GM19025 (cell line): ENCODE measurements around the gene LRMDA.
"Not testable (repeated sequence)": the region's sequence is repeated elsewhere in the genome, so short reads cannot be mapped to it uniquely, and the experiment has no call there.

Experiments used
- ATAC-seq: cut with Tn5 transposase; IDR thresholded peaks from one replicate; pipeline ENCODE4 v1.9.1; 2021; ENCODE audit warnings: mild to moderate bottlenecking, low read depth, moderate library complexity; ENCODE audit not compliant: unreplicated experiment

The LRMDA gene

DNA sequence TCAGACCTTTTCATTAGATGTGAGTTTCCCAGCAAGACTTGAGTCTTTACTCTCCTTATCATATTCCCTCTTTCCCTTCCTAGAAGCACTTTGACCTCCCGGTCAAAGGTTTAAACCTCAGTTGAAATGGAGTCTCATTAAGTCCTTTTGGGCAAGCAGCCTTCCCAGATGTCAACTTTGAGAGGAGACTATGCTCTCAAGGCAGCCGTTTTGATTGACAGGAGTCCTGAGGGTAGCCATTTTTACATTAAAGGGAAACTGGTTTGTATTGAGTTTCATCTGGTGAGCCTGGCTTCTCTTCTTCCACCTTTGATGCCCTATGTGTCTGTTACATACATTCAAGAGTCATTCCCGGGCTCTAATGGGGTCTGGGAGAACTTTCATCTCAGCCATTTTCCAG, 685.1 kb downstream of the LRMDA start:
- no peak for ATAC-seq

DNA sequence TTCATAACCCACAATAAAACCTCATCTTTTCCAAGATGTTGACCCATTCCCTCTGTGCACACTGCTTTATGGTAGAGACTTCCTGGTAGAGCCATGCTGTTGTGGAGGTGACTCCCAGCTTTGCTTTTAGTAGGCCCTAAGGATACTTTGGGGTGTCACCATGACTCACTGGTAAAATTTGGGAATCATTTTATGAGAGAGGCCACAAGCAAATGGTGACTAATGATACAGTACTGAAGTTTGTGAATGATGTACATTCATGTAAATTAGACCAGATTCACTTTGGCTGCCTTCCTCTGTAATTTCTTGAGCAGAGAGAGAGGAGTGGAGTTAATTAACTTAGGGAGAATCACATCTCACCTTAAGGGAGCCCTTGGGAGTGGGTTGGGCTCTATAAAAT, 686.5 kb downstream of the LRMDA start:
- no peak for ATAC-seq

GRCh38 chr10:76119036-76119435, 687.6 kb downstream of the LRMDA start:
- no peak for ATAC-seq

GRCh38 chr10:76119515-76119914, 688.1 kb downstream of the LRMDA start:
- no peak for ATAC-seq

- ATAC-seq, result no peak
Observed at GRCh38 chr10:76122056-76122455, 690.6 kb downstream of the LRMDA start.

GRCh38 chr10:76124280-76124679, 692.9 kb downstream of the LRMDA start:
- ATAC-seq, result no peak

- no peak for ATAC-seq
Observed at GRCh38 chr10:76125900-76126299, 694.5 kb downstream of the LRMDA start.

DNA sequence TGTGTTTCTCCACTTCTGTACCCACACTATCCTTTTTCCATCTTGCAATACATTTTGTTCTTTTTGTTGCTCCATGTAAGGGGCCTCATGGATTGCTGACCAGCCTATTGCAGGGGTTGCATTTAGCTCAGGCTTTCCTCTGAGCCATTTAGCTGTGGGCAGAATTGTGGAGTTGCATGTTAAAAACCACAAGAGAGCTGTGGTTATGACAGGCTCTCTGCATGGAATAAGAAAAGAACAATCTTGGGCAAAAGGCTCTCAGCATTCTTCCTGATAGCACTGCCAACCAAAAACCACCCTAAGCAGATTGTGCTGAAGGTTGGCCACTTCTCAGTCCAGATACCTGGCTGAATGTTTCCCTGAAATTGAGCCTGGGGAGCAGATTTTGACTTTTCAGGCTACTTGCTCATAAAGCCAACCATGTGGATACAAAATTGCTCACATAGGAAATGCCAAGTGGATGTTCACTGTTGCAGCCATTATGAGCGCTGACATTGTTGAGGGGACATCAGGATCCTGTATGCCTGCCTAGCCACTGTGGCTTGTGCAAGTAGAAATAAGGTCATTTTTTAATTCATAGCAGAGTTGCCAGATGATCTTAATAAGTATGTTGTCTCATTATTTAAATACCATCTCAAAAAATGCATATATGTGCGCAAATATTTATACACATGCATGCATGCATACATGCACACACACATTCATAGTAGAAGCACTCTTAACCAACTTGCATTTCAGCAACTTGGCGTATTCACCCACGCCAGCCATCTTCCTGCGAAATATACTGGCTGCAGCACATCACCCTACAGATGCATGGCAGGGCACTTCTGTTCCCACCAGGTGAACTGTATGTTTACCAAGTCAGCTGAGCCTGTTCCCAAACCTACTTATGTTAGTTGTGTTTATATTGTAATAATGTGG, 695.4 kb downstream of the LRMDA start:
- ATAC-seq, result no peak

DNA sequence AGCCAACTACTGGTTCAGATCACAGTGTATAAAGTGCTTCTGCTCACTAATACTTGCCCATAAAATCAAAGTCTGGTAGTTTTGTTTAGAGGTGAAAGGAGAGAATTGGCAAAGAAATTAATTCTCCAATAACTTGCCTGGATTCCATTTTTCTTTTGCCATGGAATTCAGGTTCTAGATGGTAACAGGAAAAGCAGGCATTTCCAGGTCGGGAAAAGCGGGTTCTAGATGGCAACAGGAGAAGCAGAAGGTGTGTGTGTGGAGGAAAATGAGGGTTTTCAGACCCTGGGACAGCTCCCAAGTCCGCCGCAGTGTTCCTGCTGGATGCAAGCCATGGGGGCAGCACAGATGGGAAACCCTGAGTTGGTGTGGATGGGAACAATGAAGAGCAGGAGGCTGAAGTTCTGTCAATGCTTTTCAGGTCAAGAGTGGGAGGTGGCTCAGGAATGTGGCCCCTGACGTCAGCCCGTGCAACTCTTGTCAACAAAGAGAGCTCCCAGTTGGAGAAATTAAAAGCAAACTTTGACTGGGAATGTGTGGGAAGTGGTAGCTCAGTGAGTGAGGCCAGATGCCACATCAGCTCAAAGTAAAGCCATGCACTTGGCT, 696.7 kb downstream of the LRMDA start:
- no peak for ATAC-seq

DNA sequence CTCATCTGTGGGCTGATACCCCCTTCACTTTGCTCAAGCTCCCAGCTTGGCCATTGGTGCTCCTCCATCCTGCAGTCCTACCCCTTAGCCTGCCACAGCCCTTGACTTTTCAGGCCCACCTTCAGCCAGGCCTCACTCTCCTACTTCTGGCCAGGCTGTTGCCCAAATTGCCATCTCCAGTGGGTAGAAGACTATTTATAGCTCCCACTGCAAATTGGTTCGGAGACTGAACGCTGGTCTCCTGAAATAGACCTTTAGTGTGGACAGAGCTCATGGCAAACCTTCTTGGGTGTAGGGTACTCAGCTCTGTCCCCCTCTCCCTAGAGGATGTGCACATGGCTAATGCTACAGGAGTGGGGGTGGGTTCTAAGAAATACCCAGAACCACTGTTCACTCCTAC, 697.8 kb downstream of the LRMDA start:
- no peak for ATAC-seq

DNA sequence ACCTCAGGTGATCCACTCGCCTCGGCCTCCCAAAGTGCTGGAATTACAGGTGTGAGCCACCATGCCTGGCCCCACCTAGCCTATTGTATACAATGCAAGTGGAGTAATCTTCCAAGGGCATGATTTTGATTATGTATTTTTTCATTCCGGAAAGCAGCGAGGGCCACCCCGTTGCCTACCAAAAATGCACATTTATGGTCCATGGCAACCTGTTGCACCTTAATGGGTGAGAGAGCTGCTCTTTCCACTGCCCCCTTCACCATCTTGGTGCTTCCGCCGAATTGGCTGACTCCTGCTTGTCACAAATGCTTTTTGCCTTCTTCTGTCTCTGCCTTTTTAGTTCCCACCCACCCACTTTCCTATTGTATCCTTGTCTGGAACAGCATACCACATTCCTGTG, 699.5 kb downstream of the LRMDA start:
- ATAC-seq, result no peak

- no peak for ATAC-seq
Observed at GRCh38 chr10:76133597-76134255, 702.3 kb downstream of the LRMDA start.

- no peak for ATAC-seq
Observed at GRCh38 chr10:76136961-76137360, 705.5 kb downstream of the LRMDA start.

DNA sequence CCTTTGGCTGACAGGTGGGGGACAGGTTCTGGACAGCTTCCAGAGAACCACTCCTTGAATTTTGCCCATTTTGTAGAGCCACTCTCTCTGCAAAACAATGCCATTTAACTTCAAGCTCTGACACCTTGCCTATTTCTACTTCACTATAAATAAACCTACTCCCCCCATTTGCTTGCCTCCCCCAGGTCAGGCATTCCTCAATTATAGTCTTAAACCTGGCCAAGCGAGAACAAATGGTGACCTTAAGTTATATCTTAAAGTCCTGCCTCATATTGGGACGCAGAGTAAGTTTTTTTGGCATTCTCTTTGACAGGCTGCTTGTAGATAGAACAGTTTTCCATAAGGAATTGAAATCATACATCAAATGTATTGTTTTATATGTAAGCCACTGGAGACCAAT, 706.9 kb downstream of the LRMDA start:
- no peak for ATAC-seq

GRCh38 chr10:76138906-76139305, 707.5 kb downstream of the LRMDA start:
- ATAC-seq, result no peak

GRCh38 chr10:76139431-76139830, 708.0 kb downstream of the LRMDA start:
- ATAC-seq, result no peak

DNA sequence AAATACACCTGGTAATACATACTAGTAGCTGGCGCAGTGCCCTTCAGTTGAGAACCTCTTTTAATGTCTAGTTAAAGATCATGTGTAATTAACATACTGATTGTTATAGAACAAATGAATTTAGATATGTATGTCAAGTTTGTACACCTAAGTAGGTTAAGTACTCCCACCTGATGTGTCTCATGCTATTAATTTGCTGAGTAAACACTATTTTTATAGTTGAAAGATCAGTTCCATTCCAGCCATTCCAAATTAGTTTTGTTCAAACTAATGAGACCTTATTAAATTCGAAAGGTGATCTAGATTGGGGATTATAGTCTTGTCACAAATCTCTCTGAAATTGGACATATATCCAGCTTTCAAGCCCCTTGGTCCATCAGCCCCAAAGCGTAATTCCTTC, 710.0 kb downstream of the LRMDA start:
- ATAC-seq, result no peak

DNA sequence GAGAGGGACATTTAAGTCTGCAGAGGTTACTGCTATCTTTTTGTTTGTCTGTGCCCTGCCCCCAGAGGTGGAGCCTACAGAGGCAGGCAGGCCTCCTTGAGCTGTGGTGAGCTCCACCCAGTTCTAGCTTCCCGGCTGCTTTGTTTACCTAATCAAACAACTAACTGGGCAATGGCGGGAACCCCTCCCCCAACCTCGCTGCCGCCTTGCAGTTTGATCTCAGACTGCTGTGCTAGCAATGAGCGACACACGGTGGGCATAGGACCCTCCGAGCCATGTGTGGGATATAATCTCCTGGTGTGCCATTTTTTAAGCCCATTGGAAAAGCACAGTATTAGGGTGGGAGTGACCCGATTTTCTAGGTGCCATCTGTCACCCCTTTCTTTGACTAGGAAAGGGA, 716.8 kb downstream of the LRMDA start:
- ATAC-seq, result not testable (repeated sequence)

DNA sequence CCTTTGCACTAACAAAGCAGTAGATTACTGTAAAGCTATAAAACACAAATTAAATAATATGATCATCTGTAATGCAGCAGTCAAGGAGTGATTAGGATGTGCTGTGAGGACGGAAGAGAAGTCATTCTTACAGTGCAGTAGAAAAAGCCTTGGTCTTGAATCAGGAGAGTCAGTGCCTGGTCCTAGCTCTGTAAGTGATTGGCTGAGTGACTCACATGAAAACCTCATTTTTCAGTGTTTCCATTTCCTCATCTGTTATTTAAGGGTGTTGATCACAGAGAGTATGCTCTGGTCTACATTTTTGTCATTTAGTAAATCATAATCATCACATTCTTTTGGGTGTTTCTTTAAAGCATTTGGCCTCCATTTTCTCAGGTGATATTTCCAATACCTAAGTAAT, 717.8 kb downstream of the LRMDA start:
- ATAC-seq, result no peak

DNA sequence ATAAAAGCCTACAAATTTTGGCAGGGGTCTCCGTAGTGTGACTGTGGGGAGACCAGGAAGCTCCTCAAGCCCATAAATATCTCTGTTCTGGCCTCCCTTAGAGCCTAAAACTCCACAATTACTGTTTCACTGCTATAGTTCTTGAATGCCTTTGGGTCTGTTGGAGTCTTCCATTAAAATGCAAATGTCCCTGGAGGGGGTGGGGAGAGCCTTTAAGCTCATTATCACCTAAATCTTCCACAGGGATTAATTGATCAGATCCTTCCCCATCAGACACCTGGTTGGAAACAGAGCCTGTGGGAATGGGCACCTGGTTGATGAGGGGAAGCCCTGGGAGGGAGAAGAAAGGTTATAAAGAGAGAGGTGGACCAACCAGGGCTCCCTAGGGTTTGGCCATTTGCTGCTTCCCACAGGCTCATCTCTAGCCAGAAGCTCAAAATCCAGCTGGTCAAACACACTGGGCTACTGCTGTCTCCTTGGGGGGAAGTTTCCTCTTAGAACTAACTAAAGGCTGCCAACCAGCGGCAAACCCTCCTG, 718.2 kb downstream of the LRMDA start:
- ATAC-seq, result no peak

DNA sequence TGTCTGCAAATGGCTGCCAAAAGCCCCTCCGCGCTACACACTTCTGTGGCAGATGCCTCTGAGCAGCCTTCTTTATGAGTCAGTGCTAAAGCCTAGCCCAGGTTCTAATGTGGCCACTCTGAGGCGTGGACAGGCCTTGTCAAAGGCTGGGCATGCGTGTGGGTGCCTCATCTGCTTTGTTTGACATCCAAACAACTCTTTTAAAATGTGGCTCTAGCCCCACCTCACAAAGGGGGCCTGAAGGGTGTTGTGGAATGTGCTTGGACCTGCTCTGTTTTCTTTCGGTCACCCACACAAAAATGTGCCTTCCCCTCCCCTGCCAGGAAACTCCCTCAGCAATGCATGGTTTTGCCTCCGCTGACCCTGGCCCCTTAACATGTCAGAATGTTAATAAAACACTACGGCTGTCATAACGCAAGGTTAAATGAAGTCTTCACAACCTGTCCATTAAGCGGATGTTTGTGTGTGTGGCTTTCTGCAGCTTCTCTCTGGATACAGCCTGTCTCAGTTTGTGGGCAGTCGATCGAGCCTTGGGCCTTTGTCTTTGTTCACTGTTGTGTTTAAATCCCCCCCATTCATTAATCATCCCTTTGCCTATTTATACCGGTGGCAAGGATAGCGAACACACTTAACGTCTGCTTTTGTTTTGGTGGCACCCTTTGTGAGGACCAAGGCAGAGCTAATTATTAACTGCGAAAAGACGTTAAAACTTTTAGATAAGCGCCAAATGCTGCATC, 718.9 kb downstream of the LRMDA start:
- no peak for ATAC-seq
